ENCODE measurements around the gene MEX3A.
A peak's percentile ranks its signal among the peaks of the same experiment; 100 is the strongest.
"Not testable (repeated sequence)": the region's sequence is repeated elsewhere in the genome, so short reads cannot be mapped to it uniquely, and the experiment has no call there.

Gene MEX3A

GRCh38 chr1:156117414-156118176 is 35.3 kb upstream of the MEX3A start:
- Histone ChIP-seq H3K9ac (ENCODE audit: low read depth, low read length) (no peak overlapping the region), H3K9me3 (ENCODE audit: insufficient read depth, low read depth, low read length) (no peaks in the 10 kb centered on the region), H3K36me3 (ENCODE audit: insufficient read depth, low read length) (no peaks in the 10 kb centered on the region), H3K27me3 (ENCODE audit: insufficient read depth, low read length) (no peaks in the 10 kb centered on the region), H3K27ac (ENCODE audit: low read depth, low read length) (no peak overlapping the region), H3K4me3 (ENCODE audit: low read length) (no peak overlapping the region), H3K4me1 (ENCODE audit: insufficient read depth, low read length) (peaks cover 37% of the 10 kb centered on the region)
- WGBS, result 96% methylated on average over 13 of the region's 13 CpGs

GRCh38 chr1:156116731-156117130 is 34.5 kb upstream of the MEX3A start:
- Histone ChIP-seq H3K4me3 (ENCODE audit: low read length) (peak overlapping the region; percentile 93; the same call in 1 of the 2 replicates), H3K4me1 (ENCODE audit: insufficient read depth, low read length) (peaks cover 28% of the 10 kb centered on the region)
- not testable (repeated sequence) for H3K9me3 ChIP-seq (ENCODE audit: insufficient read depth, low read depth, low read length); H3K27ac ChIP-seq (ENCODE audit: low read depth, low read length); H3K9ac ChIP-seq (ENCODE audit: low read depth, low read length); H3K27me3 ChIP-seq (ENCODE audit: insufficient read depth, low read length); H3K36me3 ChIP-seq (ENCODE audit: insufficient read depth, low read length)
- WGBS, result 96% methylated on average over 4 of the region's 5 CpGs

- no peaks in the 10 kb centered on the region for H3K9me3 ChIP-seq (ENCODE audit: insufficient read depth, low read depth, low read length)
- no peaks in the 10 kb centered on the region for H3K27me3 ChIP-seq (ENCODE audit: insufficient read depth, low read length)
- peaks cover 20% of the 10 kb centered on the region for H3K4me1 ChIP-seq (ENCODE audit: insufficient read depth, low read length)
- 16% methylated on average over 19 of the region's 19 CpGs for WGBS
- H3K27ac ChIP-seq (ENCODE audit: low read depth, low read length), result no peak overlapping the region
- peak overlapping the region; percentile 66 for H3K9ac ChIP-seq (ENCODE audit: low read depth, low read length)
- no peaks in the 10 kb centered on the region for H3K36me3 ChIP-seq (ENCODE audit: insufficient read depth, low read length)
- H3K4me3 ChIP-seq (ENCODE audit: low read length), result peak overlapping the region; percentile 93
These were observed 33.5 kb upstream of the MEX3A start for GRCh38 chr1:156115514-156116374.

- H3K4me1 ChIP-seq (ENCODE audit: insufficient read depth, low read length), result peaks cover 20% of the 10 kb centered on the region
- H3K9me3 ChIP-seq (ENCODE audit: insufficient read depth, low read depth, low read length), result no peaks in the 10 kb centered on the region
- peak overlapping the region; percentile 93 for H3K4me3 ChIP-seq (ENCODE audit: low read length)
- H3K27me3 ChIP-seq (ENCODE audit: insufficient read depth, low read length), result no peaks in the 10 kb centered on the region
- H3K9ac ChIP-seq (ENCODE audit: low read depth, low read length), result peak overlapping the region; percentile 66
- H3K27ac ChIP-seq (ENCODE audit: low read depth, low read length), result peak overlapping the region; percentile 42; the same call in 1 of the 2 replicates
- 1% methylated on average over 49 of the region's 49 CpGs for WGBS
- no peaks in the 10 kb centered on the region for H3K36me3 ChIP-seq (ENCODE audit: insufficient read depth, low read length)
These were observed 32.8 kb upstream of the MEX3A start for GRCh38 chr1:156114919-156115513.

- no peaks in the 10 kb centered on the region for H3K9me3 ChIP-seq (ENCODE audit: insufficient read depth, low read depth, low read length)
- H3K36me3 ChIP-seq (ENCODE audit: insufficient read depth, low read length), result no peaks in the 10 kb centered on the region
- peak within 1 kb of the TSS; percentile 76 for H3K27ac ChIP-seq (ENCODE audit: low read depth, low read length)
- H3K4me3 ChIP-seq (ENCODE audit: low read length), result peak within 1 kb of the TSS; percentile 93
- WGBS, result under 1% methylated on average over 34 of the region's 37 CpGs
- peaks cover 18% of the 10 kb centered on the region for H3K4me1 ChIP-seq (ENCODE audit: insufficient read depth, low read length)
- no peaks in the 10 kb centered on the region for H3K27me3 ChIP-seq (ENCODE audit: insufficient read depth, low read length)
- peak within 1 kb of the TSS; percentile 66 for H3K9ac ChIP-seq (ENCODE audit: low read depth, low read length)
These were observed 32.0 kb upstream of the MEX3A start, which contains the start of gene LMNA for GRCh38 chr1:156114101-156114918. Gene LMNA (plus strand): TSS chr1:156114711. CDS start chr1:156114919, 208 bp downstream.

GRCh38 chr1:156113282-156113950 is 31.2 kb upstream of the MEX3A start:
- Histone ChIP-seq H3K9ac (ENCODE audit: low read depth, low read length) (peak overlapping the region; percentile 28; the same call in 1 of the 2 replicates), H3K4me3 (ENCODE audit: low read length) (no peak overlapping the region), H3K4me1 (ENCODE audit: insufficient read depth, low read length) (peaks cover 15% of the 10 kb centered on the region), H3K27ac (ENCODE audit: low read depth, low read length) (no peak overlapping the region), H3K36me3 (ENCODE audit: insufficient read depth, low read length) (no peaks in the 10 kb centered on the region), H3K9me3 (ENCODE audit: insufficient read depth, low read depth, low read length) (no peaks in the 10 kb centered on the region), H3K27me3 (ENCODE audit: insufficient read depth, low read length) (no peaks in the 10 kb centered on the region)
- 70% methylated on average over 4 of the region's 4 CpGs for WGBS

- Histone ChIP-seq H3K9ac (ENCODE audit: low read depth, low read length) (no peak overlapping the region), H3K36me3 (ENCODE audit: insufficient read depth, low read length) (no peaks in the 10 kb centered on the region), H3K27me3 (ENCODE audit: insufficient read depth, low read length) (no peaks in the 10 kb centered on the region), H3K9me3 (ENCODE audit: insufficient read depth, low read depth, low read length) (no peaks in the 10 kb centered on the region), H3K27ac (ENCODE audit: low read depth, low read length) (no peak overlapping the region), H3K4me3 (ENCODE audit: low read length) (no peak overlapping the region), H3K4me1 (ENCODE audit: insufficient read depth, low read length) (peaks cover 13% of the 10 kb centered on the region)
- 90% methylated on average over 9 of the region's 10 CpGs for WGBS
These were observed 30.2 kb upstream of the MEX3A start for GRCh38 chr1:156112276-156113137.

GRCh38 chr1:156111355-156111962 is 29.2 kb upstream of the MEX3A start:
- WGBS, result 92% methylated on average over 4 of the region's 4 CpGs
- Histone ChIP-seq H3K27me3 (ENCODE audit: insufficient read depth, low read length) (no peaks in the 10 kb centered on the region), H3K27ac (ENCODE audit: low read depth, low read length) (no peak overlapping the region)

GRCh38 chr1:156110252-156110651 is 28.0 kb upstream of the MEX3A start:
- Histone ChIP-seq H3K27ac (ENCODE audit: low read depth, low read length) (no peak overlapping the region), H3K4me3 (ENCODE audit: low read length) (no peak overlapping the region), H3K27me3 (ENCODE audit: insufficient read depth, low read length) (no peaks in the 10 kb centered on the region), H3K9ac (ENCODE audit: low read depth, low read length) (no peak overlapping the region), H3K4me1 (ENCODE audit: insufficient read depth, low read length) (peaks cover 27% of the 10 kb centered on the region), H3K9me3 (ENCODE audit: insufficient read depth, low read depth, low read length) (no peaks in the 10 kb centered on the region), H3K36me3 (ENCODE audit: insufficient read depth, low read length) (no peaks in the 10 kb centered on the region)
- WGBS, result 82% methylated on average over 2 of the region's 2 CpGs

More at GRCh38 chr1:156111355-156111962, 29.2 kb upstream of the MEX3A start:
- Histone ChIP-seq H3K4me1 (ENCODE audit: insufficient read depth, low read length) (peaks cover 21% of the 10 kb centered on the region), H3K36me3 (ENCODE audit: insufficient read depth, low read length) (no peaks in the 10 kb centered on the region), H3K4me3 (ENCODE audit: low read length) (no peak overlapping the region), H3K9ac (ENCODE audit: low read depth, low read length) (no peak overlapping the region), H3K9me3 (ENCODE audit: insufficient read depth, low read depth, low read length) (no peaks in the 10 kb centered on the region)

All from HUES64 (cell line).